ENCODE data around the gene RPS26. TPM values are rescaled to one million over a fixed set of nuclear protein-coding genes. Genes with fewer than 3 reads are reported as not detected.

Gene RPS26
- 22.8 TPM for total RNA-seq

DNA sequence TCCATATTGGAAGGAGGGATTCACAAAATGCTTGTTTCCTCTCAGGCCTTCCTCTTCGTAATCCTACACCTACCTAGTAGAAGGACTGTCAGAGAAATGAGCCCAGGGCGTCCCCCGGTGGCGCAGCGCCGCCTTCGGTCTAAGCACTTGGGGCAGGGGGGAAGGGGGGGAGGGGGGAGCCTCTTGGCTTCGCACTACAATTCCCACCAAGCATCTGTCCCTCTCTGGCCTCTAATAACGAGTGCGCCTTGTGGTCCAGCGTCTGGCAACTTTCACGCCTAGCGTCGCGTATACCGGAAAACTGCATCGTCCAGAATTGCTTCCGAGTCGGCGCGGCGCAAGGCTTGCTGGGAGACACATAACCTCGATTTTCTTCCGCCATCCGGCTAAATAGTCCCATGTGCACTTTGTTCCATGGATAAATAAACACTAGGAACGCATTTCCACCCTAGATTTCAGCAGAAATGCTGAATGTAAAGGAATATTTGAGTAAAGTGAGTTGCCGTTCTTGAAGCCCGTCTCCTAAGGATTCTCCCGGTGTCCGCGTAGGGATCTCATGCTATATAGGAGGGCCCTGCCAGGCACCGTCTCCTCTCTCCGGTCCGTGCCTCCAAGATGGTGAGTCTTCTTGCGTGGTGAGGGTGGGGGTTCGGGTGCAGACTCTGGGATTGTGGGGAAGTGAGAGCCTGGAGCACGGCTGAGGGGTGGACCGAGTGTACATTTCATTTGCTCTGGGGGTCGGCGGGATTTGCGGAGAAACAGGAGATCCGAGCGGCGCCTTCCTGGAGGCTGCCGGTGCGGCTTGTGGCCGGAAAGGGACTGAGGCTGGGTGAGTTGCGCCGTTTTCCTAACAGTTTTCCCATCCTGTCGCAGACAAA is at the start of gene RPS26:
Gene RPS26 (plus strand): TSS at position 367 of the 878 bp plus-strand sequence. CDS start 249 bp downstream, at position 616.

DNA sequence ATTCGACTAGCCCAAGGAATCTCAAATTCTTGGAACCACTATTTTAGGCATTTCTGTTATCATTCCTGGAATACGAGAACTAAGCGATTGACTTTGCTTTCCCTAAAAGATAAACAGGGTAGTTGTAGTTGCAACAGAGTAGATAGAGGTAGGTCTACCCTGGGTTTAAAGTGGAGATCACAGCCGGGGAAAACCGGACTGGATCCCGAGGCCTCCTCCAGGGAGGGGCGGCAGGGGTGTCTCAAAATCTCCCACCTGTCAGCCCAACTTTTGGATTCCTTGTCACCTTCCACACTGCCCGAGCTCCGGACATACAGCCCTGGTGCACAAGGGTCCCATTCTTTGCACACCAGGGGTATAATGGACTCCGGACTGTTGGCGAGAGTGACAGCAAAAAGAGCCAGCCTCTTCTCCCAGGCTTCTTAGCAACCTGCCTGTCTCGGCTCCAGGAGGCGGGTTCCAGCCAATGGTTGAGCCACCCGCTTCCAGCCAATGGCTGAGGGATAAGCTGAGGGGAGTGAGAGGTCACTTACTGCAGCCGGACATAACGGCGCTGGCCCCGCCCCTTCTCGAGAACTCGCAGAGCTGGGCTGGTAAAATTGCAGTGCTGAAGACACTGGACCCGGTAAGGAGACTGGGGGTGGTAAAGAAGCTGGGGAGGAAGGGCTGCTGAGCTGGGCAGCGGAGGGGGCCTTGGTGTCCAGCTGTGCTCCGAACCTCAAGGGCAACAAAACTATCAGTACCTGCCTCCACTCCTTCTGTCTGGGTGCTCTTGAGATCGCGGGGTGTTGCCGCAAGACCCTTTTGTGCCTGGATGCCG is 44.8 kb upstream of the RPS26 start, which contains the start of gene SUOX:
Gene SUOX (plus strand): TSS at position 562 of the 820 bp plus-strand sequence. CDS start 4,946 bp downstream, outside the sequence.

DNA sequence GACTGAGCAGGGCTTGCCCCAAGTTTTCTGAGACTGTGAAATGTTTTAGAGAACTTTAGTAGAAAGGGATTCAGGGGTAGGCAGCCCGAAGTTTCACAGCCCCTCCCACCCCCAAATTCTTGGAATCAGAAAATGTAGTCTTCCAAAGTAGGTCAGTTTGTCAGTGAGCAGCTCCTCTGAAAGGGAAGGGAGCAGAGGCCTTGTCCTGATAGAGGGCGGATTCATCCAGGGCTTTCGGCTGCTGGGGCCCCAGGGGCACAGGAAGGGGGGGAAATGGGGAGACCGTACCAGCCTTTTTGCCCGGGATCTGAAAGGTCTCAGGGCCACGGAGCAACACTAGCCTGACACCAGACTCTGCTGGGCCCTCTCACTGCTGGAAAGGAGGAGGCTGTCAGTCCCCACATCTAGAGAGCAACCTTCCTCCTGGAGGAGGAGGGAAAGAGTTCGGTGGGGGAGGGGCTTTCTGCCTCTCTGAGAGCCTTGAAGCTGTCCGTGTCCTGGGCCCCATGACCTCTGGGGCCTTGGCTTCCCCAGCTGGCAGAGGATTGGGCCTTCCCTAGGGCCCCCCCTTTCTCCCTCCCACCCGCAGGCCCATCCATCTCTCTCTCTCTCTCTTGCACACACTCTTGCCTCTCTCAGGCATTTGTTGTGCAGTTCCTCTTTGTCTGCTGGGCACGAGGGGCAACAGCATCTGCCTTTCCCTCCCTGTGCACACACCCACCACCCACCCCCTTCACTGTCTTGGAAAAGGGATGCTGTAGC is 21.1 kb upstream of the RPS26 start, which contains the start of gene IKZF4:
Gene IKZF4 (plus strand): TSS at position 621 of the 762 bp plus-strand sequence. CDS start 451 bp downstream, outside the sequence.

DNA sequence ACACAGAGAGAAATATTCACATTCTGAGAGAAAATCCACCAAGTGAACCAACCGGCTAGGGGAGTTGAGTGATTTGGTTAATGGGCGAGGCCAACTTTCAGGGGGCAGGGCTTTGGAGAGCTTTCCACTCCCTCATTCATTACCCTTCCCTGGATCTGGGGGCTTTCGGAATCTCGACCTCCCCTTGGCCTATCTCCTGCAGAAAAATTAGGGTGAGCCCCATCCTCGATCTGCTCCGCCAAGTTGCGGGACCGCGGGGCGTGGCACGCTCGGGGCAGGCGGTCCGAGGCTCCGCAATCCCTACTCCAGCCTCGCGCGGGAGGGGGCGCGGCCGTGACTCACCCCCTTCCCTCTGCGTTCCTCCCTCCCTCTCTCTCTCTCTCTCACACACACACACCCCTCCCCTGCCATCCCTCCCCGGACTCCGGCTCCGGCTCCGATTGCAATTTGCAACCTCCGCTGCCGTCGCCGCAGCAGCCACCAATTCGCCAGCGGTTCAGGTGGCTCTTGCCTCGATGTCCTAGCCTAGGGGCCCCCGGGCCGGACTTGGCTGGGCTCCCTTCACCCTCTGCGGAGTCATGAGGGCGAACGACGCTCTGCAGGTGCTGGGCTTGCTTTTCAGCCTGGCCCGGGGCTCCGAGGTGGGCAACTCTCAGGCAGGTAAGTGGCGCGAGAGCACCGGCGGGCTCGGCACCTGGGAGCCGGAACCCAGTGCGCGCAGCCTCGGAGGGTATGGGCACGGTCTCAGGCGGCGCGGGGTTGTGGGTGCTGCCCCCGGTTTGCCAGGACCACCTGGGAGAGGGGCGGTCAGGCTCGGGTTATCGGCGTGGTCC is 38.2 kb downstream of the RPS26 start, which contains the start of gene ERBB3:
Gene ERBB3 (plus strand): TSS at position 443 of the 833 bp plus-strand sequence. CDS start 136 bp downstream, at position 579.

Other genes with a start within 250 kb of the RPS26 start
- gene SARNP, start 224.2 kb upstream of the RPS26 start, total RNA-seq, result 84.2 TPM
- 5.9 TPM for gene ORMDL2, start 223.9 kb upstream of the RPS26 start, total RNA-seq
- 31.9 TPM for gene DNAJC14, start 212.3 kb upstream of the RPS26 start, total RNA-seq
- gene MMP19, start 199.0 kb upstream of the RPS26 start, total RNA-seq, result not detected
- 14.4 TPM for gene PYM1, start 114.0 kb upstream of the RPS26 start, total RNA-seq
- gene DGKA, start 110.8 kb upstream of the RPS26 start, total RNA-seq, result 13.5 TPM
- not detected for gene PMEL, start 75.9 kb upstream of the RPS26 start, total RNA-seq
- 10.6 TPM for gene CDK2, start 75.1 kb upstream of the RPS26 start, total RNA-seq
- 62.0 TPM for gene RAB5B, start 67.8 kb upstream of the RPS26 start, total RNA-seq
- gene SUOX, start 44.6 kb upstream of the RPS26 start, total RNA-seq, result 11.9 TPM
- 8.5 TPM for gene IKZF4, start 20.9 kb upstream of the RPS26 start, total RNA-seq
- gene ERBB3, start 38.2 kb downstream of the RPS26 start, total RNA-seq, result 3.4 TPM
- gene PA2G4, start 62.6 kb downstream of the RPS26 start, total RNA-seq, result 91.7 TPM
- gene RPL41, start 74.7 kb downstream of the RPS26 start, total RNA-seq, result 1,201 TPM
- gene ZC3H10, start 76.3 kb downstream of the RPS26 start, total RNA-seq, result 12.8 TPM
- 24.4 TPM for gene ESYT1, start 86.3 kb downstream of the RPS26 start, total RNA-seq
- gene MYL6B, start 110.7 kb downstream of the RPS26 start, total RNA-seq, result 91.1 TPM
- gene MYL6, start 116.4 kb downstream of the RPS26 start, total RNA-seq, result 311 TPM
- gene SMARCC2, start 147.6 kb downstream of the RPS26 start, total RNA-seq, result 149 TPM
- gene RNF41, start 180.0 kb downstream of the RPS26 start, total RNA-seq, result 77.9 TPM
- gene NABP2, start 182.4 kb downstream of the RPS26 start, total RNA-seq, result 18.5 TPM
- gene SLC39A5, start 188.1 kb downstream of the RPS26 start, total RNA-seq, result not detected
- gene ANKRD52, start 216.5 kb downstream of the RPS26 start, total RNA-seq, result 35.4 TPM
- 17.5 TPM for gene COQ10A, start 225.0 kb downstream of the RPS26 start, total RNA-seq

All from parietal lobe (tissue), 1 donor.